Erythroblast (primary cell): ENCODE data around the gene NPRL2.

Experiments
- DNase-seq, 2 experiments: peaks; one replicate each; lab custom pipeline; 2025; lab: John Stamatoyannopoulos, UW
- GATA1 ChIP-seq: IDR thresholded peaks from 2 replicates; pipeline ENCODE4 v1.6.1; 2011; ENCODE audit warnings: low read depth, mild to moderate bottlenecking, control low read depth, low read length, moderate library complexity
- POLR2A ChIP-seq: IDR thresholded peaks from 2 replicates; pipeline ENCODE4 v1.6.1; 2011; ENCODE audit warnings: mild to moderate bottlenecking, low read length

The NPRL2 gene

DNA sequence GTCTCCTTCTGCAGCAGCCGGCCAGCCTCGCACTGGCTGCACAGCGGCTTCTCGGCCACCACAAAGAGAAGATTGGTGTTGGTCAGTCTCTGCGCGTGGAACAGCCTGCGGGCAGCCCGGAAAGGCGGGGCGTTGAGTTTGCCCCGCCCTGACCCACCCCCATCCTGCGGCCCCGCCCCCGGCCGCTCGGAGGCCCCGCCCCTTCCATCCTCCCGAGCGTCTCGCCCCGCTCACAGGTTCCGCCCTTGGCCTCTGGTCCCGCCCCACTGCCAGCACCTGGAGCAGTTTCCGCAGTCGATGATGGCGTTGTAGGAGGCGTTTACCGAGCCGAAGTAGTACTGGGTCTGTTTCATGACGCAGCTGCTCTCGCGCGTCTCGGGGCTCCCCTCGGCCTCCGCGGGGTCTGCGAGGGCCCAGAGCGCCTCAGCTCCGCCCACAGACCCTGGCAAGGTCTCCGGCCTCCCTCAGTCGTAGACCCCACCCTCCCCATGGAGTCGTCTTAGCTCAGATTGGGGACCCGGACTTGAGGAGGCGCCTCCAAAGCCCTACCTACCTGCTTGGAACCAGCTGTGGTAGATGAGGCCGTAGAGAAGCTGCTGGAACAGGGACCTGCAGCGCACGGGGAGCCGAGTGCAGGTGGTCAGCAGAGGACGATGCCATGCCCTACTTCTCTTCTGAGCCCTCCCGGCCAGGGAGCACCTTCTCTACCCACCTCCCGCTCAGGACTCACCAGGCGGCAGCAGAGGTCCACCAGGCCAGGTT lies 14.7 kb upstream of the NPRL2 start:
- DNase-seq, result peak; percentile 85 to 93
- TF ChIP-seq GATA1 (no peak), POLR2A (no peak)

DNA sequence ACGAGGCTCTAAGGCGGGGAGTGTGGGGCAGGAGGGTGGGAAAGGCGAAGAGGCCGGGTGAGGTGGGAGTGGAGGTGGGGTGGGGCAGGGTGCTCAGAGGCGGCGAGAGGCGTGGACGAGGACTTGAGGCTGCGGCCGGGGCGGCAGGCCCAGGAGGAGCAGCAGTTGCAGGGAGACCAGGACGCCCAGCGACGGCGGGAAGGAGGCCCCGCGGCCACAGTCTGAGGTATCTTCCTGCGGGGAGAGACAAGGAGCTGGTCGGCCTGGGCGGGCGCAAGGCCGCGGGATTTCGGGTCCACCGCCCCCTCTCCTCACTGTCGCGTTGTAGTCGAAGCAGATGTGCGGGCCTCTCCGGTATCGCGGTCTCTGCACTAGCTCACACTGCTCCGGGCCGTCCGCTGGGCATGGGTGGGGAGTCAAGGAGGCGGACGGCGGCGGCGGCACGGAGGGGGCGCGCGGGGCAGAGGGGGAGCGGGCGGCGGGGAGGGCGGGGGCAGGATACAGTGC lies 14.1 kb upstream of the NPRL2 start:
- DNase-seq, result peak in 1 of 2 experiments; percentile 67
- TF ChIP-seq GATA1, result no peak
- no peak for TF ChIP-seq POLR2A

DNA sequence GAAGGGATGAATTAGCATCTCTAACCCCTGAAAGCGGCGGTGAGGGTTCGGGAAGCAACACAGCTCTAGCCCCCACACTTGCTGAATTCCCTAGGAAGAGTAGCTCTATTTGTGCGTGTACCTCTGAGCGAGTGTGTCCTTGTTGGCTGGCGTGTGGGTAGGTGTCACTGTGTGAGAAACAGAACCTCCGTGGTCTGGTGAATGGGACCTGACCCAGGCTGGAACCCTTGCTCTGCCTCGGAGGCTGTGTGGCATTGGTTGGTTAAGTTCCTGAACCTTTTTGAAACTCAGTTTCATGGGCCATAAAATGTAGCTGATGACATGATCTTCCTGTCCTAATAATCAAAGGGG lies 9.2 kb upstream of the NPRL2 start:
- no peak for TF ChIP-seq POLR2A
- TF ChIP-seq GATA1, result no peak
- no peak for DNase-seq

DNA sequence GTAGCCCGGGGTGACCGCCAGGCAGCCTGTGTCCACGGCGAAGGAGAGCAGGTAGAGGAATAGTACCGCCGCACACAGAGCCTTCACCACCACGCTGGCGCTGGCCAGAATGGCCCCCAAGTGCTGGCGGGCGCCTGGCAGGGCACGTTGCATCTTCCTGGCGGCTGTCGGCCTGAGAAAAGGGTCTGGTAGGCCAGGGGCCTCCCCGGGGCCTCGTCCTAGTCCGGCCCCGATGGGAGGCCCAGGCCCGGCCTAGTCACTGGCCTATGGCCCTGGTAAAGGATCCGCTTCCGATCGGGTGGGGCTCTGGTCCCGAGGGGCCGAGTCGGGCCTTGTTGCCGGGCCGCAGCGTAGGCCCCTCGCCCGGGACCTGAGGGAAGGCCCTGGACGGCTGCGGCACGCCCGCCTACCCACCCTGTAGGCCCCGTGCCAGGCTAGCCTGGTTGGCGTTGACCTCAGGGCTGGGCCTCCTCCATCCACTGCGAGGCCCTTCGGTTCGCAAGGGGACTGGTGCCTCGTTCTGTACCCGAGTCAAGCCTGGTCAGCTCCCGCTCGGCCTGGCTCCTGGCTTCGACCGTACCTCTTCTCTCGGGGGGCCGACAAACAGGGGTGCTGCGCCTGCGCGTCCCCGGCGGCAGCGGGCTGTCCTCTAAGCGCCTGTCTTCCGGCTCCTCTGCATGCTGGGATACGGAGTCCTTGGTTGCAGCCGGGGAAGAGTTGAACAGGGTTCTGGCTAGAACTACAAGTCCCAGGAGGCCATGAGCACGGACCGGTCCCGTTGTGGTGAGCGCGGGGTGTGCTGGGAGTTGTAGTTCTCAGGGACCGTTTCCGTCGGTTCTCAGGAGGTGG lies 8.6 kb upstream of the NPRL2 start, which contains the start of gene TMEM115:
TMEM115 (minus strand) TSS at position 611 of the 849 bp plus-strand sequence; CDS start at position 153, 458 bp downstream.
- TF ChIP-seq POLR2A (peak; percentile 88), GATA1 (no peak)

DNA sequence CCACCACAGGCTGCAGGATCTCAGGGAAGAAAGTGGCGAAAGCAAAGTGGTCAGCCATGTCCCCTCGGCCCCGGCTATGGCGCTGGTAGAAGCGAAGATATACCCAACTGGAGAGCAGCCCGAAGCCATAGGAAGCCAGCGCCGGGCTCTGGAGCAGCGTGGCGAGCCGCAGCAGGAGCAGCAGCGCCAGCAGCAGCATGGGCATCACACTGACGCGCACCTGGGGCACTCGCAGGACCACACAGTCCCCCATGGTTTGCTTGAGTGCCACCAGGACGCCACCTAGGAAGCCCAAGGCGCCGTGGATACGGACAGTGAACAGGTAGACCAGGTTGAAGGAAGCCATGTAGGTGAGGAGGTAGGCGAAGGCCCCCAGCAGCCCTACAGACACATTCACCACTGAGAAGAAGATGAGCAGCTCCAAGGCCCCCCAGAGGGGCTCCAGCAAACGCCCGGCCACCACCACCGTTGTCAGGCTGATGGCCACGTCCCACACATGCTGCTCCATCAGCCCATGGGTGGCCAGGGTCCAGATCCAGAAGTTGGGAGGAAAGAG lies 7.9 kb upstream of the NPRL2 start:
- TF ChIP-seq GATA1, result no peak
- TF ChIP-seq POLR2A, result no peak
- no peak for DNase-seq

More for the DNA sequence above, 8.6 kb upstream of the NPRL2 start, which contains the start of gene TMEM115:
- peak; percentile 97 to 98 for DNase-seq

DNA sequence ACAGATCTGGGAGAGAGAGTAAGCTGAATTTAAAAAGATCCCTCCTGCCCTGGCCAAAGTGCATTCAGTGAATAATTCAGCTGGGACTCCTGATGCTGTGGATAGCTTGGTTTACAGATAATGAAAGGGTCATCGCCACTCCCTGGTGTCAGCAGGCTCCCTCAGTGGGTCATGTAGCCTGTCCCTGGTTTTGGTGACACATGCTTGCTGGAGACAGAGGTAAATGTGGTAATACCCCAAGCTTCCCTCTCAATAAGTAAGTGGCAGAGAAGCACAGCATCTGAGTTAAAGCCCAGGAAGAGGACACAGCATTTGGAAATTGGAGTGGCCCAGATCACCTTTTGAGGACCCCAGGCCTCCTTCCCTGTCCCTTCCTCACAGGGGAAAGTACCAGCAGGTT lies 6.9 kb upstream of the NPRL2 start:
- DNase-seq, result peak; percentile 50
- TF ChIP-seq POLR2A (no peak), GATA1 (no peak)

DNA sequence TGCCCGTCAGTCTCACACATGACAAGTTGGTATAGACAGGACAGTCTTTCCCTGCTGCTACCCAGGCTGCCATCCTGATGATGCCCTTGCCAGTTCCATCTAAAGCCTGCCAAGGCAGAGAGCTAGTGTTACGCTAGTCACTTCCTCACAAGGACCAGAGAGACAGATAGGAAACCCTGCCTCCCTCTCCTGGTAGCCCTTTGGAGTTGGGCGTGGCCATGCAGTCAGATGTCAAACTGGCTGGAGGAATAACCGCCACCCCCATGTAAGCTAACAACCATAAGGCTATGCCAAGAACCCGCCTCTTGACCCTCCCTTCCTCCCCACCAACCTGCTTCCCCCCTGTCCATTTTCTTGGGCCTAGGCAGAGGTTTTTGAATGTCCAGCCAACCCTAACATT lies 6.0 kb upstream of the NPRL2 start:
- peak; percentile 71 for DNase-seq

DNA sequence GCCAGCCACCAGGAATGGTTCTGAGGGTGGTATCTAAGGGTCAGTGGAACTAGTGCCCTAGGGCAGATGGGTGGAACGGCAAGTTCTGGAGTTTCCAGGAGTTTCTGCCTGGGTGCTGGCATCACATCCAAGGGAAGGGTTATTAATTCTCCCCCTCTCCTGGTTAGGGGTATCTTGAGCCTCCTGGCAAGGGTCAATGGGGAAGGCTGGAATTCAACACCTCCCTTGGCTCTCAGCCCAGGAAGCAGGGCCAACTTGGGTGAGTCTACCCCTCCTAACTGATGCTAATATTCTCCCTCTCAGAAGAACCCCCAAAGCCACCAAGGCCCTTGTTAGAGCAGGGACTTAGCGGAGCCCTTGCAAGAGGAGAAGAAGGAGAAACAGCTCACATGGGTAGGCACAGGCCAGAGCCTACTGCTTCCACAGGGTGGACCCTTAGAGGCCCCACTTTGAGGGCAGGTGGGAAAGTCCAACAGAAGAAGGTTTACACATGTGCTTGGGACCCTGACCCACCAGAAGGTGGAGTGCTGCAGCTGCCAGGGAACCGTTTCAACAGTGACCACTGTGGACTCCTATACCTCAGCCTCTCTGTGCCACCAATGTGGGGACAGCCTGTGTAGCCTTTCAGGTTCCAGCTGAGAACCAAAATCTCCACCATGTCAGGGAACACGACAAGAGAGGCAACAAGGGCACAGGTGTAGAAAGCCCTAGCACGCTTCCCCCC lies 5.4 kb upstream of the NPRL2 start:
- TF ChIP-seq POLR2A, result no peak
- no peak for TF ChIP-seq GATA1
- DNase-seq, result no peak

More for the DNA sequence above, 6.0 kb upstream of the NPRL2 start:
- TF ChIP-seq GATA1 (no peak), POLR2A (no peak)

DNA sequence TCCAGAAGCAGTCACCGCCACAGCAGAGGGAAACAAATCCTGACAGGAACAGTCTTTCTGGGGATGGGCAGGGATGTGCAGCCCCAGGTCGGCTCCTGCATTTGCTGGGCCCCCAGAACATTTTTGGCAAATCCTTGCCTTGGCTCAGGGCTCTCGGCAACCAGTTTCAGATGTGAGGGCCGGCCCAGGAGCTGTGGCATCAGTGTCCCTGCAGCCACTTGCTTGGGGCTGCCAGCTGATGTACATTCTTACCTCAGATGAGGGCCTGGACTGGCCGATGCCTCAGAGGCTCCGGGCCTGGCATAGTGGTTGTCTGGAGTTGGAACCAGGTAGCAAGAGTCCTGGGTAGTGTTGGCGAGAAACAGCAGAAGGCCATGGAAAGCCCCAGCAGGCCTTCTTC lies 4.3 kb upstream of the NPRL2 start:
- DNase-seq, result no peak
- TF ChIP-seq POLR2A (no peak), GATA1 (no peak)

DNA sequence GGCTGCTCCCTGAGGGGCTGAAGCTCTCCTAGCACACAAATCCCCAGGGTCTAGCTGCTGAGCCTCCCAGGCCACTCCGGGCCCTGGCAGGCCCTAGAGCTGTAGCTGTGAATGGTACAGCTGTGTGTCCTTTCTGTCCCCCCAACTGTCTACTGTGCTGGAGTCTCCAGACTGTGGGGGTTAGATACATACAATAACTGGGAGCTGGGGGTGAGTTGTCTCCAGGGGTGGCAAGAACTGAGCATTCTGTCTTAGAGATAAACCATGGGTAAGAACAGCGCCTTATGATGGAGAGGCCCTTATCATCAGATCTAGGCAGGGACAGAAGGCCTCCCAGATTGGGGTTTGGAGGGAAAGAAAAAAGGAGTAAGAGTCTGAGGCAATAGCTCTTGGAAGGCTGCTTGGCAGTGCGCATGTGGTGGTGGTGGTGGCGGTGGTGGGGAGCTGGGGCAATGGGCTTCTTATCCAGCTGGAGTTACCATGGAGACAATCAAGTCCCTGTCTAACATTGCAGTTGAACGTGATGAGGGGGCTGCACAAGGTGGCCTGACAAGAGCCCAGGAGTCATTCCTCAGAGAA lies 3.7 kb upstream of the NPRL2 start:
- peak; percentile 23 for TF ChIP-seq GATA1
- TF ChIP-seq POLR2A, result no peak
- DNase-seq, result peak; percentile 71 to 86

DNA sequence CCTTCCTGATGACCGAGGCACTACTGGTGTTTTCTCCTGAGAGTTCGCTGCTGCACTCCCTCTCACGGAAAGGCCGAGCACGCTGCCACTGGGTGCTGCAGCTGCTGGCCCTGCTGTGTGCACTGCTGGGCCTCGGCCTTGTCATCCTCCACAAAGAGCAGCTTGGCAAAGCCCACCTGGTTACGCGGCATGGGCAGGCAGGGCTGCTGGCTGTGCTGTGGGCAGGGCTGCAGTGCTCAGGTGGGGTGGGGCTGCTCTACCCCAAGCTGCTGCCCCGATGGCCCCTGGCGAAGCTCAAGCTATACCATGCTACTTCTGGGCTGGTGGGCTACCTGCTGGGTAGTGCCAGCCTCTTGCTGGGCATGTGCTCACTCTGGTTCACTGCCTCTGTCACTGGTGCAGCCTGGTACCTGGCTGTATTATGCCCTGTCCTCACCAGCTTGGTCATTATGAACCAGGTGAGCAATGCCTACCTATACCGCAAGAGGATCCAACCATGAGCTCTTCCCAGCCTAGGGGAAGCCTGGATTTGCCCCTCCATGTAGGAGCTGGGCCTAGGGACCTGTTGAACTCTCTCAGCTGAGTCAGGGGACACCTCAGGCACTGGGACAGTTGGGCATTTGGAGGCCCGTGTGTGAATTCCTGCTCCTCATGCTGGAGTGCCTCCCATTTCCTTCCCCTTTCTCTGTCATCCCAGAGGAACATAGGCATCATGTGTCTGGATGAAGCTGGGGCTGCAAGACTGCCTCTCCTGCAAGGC lies 2.9 kb upstream of the NPRL2 start:
- DNase-seq, result no peak
- TF ChIP-seq GATA1 (no peak), POLR2A (no peak)

DNA sequence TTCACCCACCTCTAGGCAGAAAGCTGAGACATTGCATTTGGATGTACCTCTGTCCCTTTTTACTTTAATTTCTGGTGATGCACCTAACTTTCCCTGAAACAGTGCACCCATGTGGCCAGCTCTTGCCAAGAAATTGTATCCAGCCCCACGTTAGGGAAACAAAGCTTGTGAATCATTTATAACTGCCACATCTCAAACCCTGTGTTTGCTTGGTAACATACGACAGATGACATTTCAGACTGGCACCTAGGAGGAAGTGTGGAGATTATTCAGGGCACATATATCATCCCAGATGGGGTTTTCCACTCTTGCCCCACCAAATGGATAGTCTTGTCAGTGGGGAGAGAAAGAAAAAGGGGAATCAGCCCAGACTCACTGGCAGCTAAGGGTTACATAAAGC lies 2.2 kb upstream of the NPRL2 start:
- no peak for TF ChIP-seq GATA1
- no peak for TF ChIP-seq POLR2A
- DNase-seq, result no peak
